Left hindlimb (tissue), 1 donor: Measurements from ENCODE around the gene LEUTX.

ENCODE experiments used
- DNase-seq: peaks from one replicate; pipeline ENCODE4 v3.0.0-alpha.2; 2018

The LEUTX gene

GRCh38 chr19:39825093-39825463 lies 46.4 kb downstream of the LEUTX start:
- DNase-seq, result no peak

GRCh38 chr19:39825531-39826076 lies 47.0 kb downstream of the LEUTX start:
- DNase-seq, result no peak

- DNase-seq, result no peak
Observed at GRCh38 chr19:39826311-39826945, 47.8 kb downstream of the LEUTX start.

GRCh38 chr19:39827216-39827615 lies 48.6 kb downstream of the LEUTX start:
- no peak for DNase-seq

DNA sequence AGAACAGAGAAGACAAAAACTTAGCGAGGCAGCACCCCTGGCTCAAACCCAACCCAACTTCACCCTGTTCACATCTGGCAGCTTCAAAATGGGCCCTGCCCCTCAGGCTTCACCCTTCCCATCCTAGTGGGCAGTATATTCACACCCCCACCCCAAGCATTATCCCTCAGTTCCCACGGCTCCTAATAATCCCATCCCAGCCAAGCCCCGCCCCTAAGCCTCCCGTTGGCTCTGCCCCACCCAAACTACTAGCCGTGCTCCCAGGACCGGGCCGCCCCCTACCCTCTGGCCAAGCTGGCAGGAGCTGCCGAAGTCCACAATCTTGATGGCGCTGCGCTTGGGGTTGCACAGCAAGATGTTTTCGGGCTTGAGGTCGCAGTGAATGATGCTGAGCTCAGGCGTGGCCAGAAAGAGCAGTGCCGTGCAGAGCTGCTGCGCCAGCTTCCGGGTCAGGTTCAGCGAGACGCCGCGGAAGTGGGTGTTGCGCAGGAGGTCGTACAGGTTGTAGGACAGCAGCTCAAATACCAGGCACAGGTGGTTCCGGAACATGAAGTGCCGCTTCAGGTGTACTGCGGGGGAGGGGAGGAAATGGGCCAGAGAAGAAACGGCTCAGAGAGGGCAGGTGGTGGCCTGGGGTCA lies 49.5 kb downstream of the LEUTX start:
- DNase-seq, result no peak

- no peak for DNase-seq
Observed at GRCh38 chr19:39828654-39829032, 50.0 kb downstream of the LEUTX start.

GRCh38 chr19:39829702-39830275 lies 51.1 kb downstream of the LEUTX start:
- DNase-seq, result no peak

DNA sequence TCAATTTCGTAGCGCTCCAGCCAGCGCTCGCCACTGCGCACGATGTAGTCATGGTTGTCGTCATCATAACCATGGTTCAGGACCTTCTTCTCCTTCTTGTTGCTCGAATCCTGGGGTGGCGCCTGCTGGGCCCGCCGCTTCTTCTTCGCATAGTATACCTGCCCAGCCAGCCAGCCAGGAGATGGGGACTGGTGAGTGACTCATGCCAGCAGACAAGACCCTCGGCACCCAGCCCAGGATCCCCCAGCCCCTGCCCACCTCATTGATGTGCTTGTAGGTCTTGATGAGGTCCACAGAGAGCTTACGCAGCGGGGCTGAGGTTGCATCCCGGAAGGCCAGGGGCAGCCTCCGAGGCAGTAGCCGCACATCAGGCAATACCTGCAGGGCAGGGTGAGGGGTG lies 51.8 kb downstream of the LEUTX start:
- no peak for DNase-seq

DNA sequence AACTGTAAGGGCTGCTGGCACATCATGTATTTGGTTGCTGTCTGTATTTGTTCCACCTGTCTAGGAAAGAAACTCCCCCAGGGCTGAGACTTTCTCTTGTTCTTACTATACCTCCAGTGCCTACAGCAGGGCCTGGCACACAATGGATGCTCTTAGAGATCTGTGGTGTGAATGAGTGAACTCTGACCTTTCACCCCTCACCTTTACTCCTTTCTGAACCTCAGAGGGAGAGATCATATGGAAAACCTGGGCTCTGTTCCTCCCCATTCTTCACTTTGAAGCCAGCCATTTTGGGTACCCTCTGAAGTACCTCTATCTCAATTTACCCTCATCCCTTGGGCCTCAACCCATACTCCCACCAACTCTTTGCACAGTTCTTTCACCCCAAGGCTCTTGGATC lies 52.2 kb downstream of the LEUTX start:
- no peak for DNase-seq

DNA sequence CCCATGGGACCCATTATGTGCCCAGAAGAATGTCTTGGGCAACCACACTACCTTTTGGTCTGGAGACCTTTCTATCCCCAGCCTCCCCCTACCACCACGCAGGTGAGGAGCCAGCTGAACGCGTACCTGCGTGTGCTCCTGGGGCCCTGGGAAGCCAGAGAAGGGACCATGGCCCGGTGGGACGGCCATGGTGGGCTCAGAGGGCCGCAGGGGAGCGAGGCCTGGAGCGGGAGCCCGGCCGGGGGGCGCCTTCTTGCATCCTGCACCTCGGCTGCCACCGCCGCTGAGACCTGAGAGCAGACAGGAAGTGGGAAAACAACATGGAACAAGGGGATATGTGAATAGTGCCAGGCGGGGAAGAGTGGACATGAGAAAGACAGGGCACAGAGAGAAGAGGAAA lies 53.0 kb downstream of the LEUTX start:
- no peak for DNase-seq

GRCh38 chr19:39832341-39833083 lies 53.9 kb downstream of the LEUTX start:
- DNase-seq, result no peak

DNA sequence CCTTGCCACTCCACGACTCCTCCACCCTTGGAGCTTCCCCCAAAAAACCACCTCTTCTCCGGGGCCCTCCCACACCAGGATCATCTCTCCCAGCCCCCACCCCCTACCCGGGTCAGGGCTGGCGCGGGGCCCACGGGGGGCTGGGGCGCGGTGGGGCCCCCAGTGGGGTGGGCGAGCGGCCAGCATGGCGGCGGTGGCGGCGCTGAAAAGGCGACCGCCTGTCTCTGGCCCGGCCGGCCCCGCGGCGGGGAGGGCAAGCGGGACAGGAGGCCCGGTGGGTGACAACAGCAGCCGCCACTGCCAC lies 54.5 kb downstream of the LEUTX start:
- DNase-seq, result no peak

GRCh38 chr19:39833464-39834286 lies 55.0 kb downstream of the LEUTX start, which contains the start of gene DYRK1B:
Gene DYRK1B (minus strand): TSS chr19:39834162. CDS start chr19:39831867, 2,295 bp downstream.
- DNase-seq, result peak; percentile 99

DNA sequence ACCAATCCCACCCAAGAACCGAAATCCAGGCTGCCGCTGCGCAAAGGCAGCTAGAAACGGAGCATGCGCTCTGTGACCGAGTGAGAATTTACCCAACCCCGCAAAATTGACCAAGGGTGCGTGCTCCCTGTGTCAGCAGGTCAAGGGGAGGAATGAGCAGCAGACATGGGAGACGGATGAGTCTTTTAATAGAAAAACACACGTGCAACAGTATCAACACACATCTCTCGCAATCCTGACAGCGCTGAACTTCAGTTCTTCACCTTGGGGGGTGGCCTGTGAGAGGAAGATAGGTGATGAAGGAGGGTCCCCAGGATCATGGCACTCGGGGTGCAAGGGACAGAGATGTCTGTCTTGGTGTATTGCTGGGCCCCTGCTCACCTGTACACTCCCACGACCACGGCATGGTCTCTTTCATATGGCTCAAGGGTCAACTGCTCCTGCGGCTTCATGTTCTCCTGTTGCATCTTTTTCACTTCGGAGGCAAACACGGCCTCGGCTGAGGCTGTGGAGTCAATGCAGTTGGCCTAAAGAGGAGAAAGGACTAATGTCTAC lies 55.7 kb downstream of the LEUTX start:
- DNase-seq, result no peak
